Measurements from ENCODE around the gene SPNS3. TPM values are rescaled to one million over a fixed set of nuclear protein-coding genes. Genes with fewer than 3 reads are reported as not detected.

Gene SPNS3
- total and polyA plus RNA-seq, 2 donors (not counting 3 experiments of a cell fraction or from before 2014, with no cell fraction given): 0.18 to 0.66 TPM

- Histone ChIP-seq H3K36me3 (ENCODE audit: control insufficient read depth in 2 of 2, extremely low read depth in 1 of 2, insufficient read depth in 2 of 2, low read length in 2 of 2) (peaks cover 0 to 12% of the 10 kb centered on the region in 2 experiments), H3K4me2 (ENCODE audit: insufficient read depth, low read length) (no peak overlapping the region), H2AFZ (ENCODE audit: low read depth, low read length) (no peak overlapping the region), H3K79me2 (ENCODE audit: control insufficient read depth, insufficient read depth, low read length) (peaks cover 8% of the 10 kb centered on the region), H3K27ac (ENCODE audit: insufficient read depth, low read depth, low read length) (no peak overlapping the region), H4K20me1 (replicated peaks; ENCODE audit: control insufficient read depth, extremely low read depth, insufficient read depth, low read length) (no peaks in the 10 kb centered on the region), H3K9me3 (replicated peaks; ENCODE audit: control insufficient read depth, insufficient read depth, low read length) (no peaks in the 10 kb centered on the region), H3K4me1 (ENCODE audit: control insufficient read depth, extremely low read depth, insufficient read depth, low read length) (peaks cover 30% of the 10 kb centered on the region), H3K4me3 (replicated peaks in 1 of 3; ENCODE audit: insufficient read depth in 1 of 3, low read depth in 1 of 3, low read length in 3 of 3) (no peak overlapping the region), H3K27me3 (ENCODE audit: control insufficient read depth in 2 of 2, insufficient read depth in 2 of 2, low read length in 2 of 2) (no peaks in the 10 kb centered on the region), H3K9ac (replicated peaks; ENCODE audit: extremely low read depth, insufficient read depth, low read length) (no peak overlapping the region), H3K9me1 (replicated peaks; ENCODE audit: control insufficient read depth, extremely low read depth, insufficient read depth, low read length) (no peaks in the 10 kb centered on the region)
- intact Hi-C loops (cut with micrococcal nuclease) (no loop called here), dilution Hi-C loops (cut with MboI; ENCODE audit: extremely low pct_ligation_motif_present, low sequenced_read_pairs) (no loop called here)
- ChIA-PET POLR2A (no interaction called here), CTCF (no interaction called here)
- FAIRE-seq: no peak
- DNase-seq (ENCODE audit: low read depth, low spot score): no peak
- TF ChIP-seq POLR2AphosphoS5 (IDR thresholded peaks at IDR 0.05; ENCODE audit: insufficient read depth, low read depth, low read length): no peak
- no peak for TF ChIP-seq EZH2 (IDR thresholded peaks at IDR 0.05; ENCODE audit: borderline replicate concordance, low read depth, low read length, severe bottlenecking)
- TF ChIP-seq MAX (IDR thresholded peaks at IDR 0.05; ENCODE audit: insufficient read depth, insufficient read length): no peak
- no peak for TF ChIP-seq MYC (IDR thresholded peaks at IDR 0.05; ENCODE audit: low read depth, low read length)
- TF ChIP-seq FOS (IDR thresholded peaks at IDR 0.05; ENCODE audit: borderline replicate concordance, insufficient read depth, low read length): no peak
- no peak for TF ChIP-seq GATA2 (IDR thresholded peaks at IDR 0.05; ENCODE audit: insufficient read depth, insufficient read length, low read depth, low read length)
- no peak for TF ChIP-seq JUN (IDR thresholded peaks at IDR 0.05; ENCODE audit: borderline replicate concordance, insufficient read depth, insufficient read length, low read depth)
- TF ChIP-seq POLR2A (IDR thresholded peaks at IDR 0.05; ENCODE audit: low read depth, low read length): no peak
- no TSS peak for BruUV-seq (replicated peaks)
Observed at GRCh38 chr17:4506892-4507291, 73.2 kb downstream of the SPNS3 start.

Data from endothelial cell of umbilical vein (primary cell).